Right atrium auricular region (tissue), 2 donors: Measurements from ENCODE around the gene ABCB7. TPM values are rescaled to one million over a fixed set of nuclear protein-coding genes. Genes with fewer than 3 reads are reported as not detected.
A peak's percentile ranks its signal among the peaks of the same experiment; 100 is the strongest.
"Not testable (repeated sequence)": the region's sequence is repeated elsewhere in the genome, so short reads cannot be mapped to it uniquely, and the experiment has no call there.

ENCODE experiments used
- DNase-seq: peaks from one replicate; pipeline ENCODE4 v3.0.0-alpha.2; 2019; ENCODE audit warnings: low spot score
- H3K27ac ChIP-seq, 2 donors: fragments of 200-600 bp; sonication (generic); 1 replicate in 1 of 2; 2 replicates in 1 of 2; pipeline ENCODE4 v1.5.1; 2016 to 2019
- H3K27me3 ChIP-seq, 2 donors: fragments of 200-600 bp; sonication (generic); one replicate each; pipeline versions ENCODE4 v1.5.1 to v1.6.0; 2017 to 2019
- H3K36me3 ChIP-seq: fragments of 200-600 bp; sonication (generic); one replicate; pipeline ENCODE4 v1.5.1; 2016
- H3K4me1 ChIP-seq, 2 donors: fragments of 200-600 bp; sonication (generic); one replicate each; pipeline versions ENCODE4 v1.5.1 to v1.6.0; 2017 to 2019
- H3K4me3 ChIP-seq, 2 donors: fragments of 200-600 bp; sonication (generic); 1 replicate in 1 of 2; 2 replicates in 1 of 2; pipeline ENCODE4 v1.5.1; 2017 to 2019; ENCODE audit warnings: mild to moderate bottlenecking in 1 of 2, moderate library complexity in 1 of 2
- H3K9me3 ChIP-seq, 2 donors: fragments of 200-600 bp; sonication (generic); one replicate each; pipeline ENCODE4 v1.5.1; 2019
- CTCF ChIP-seq, 2 donors: fragments of 200-600 bp; sonication (generic); IDR thresholded peaks; one replicate each; pipeline ENCODE4 v1.5.1; 2019; ENCODE audit warnings: antibody characterized with exemption in 2 of 2
- total RNA-seq, 2 donors: library from RNA; depleted of rRNA; stranded (reverse); fragments of >200 nt; gene quantifications; one replicate each; pipeline ENCODE4 v1.1.0, GENCODE V29; 2016

Gene ABCB7
- 10 to 100 TPM; 31.1 to 36.2 TPM for total RNA-seq

GRCh38 chrX:75155827-75156525, at the start of gene ABCB7:
ABCB7 (minus strand) TSS chrX:75156283; CDS start chrX:75156272, 11 bp downstream.
- Histone ChIP-seq H3K27me3 (no peaks in the 10 kb centered on the region), H3K4me3 (peak within 1 kb of the TSS; percentile 54 to 59), H3K27ac (peak within 1 kb of the TSS; percentile 76 to 81), H3K9me3 (no peaks in the 10 kb centered on the region), H3K4me1 (no peaks in the 10 kb centered on the region), H3K36me3 (no peaks in the 10 kb centered on the region)
- TF ChIP-seq CTCF (IDR thresholded peaks at IDR 0.05) = no peak
- DNase-seq = peak; percentile 61

DNA sequence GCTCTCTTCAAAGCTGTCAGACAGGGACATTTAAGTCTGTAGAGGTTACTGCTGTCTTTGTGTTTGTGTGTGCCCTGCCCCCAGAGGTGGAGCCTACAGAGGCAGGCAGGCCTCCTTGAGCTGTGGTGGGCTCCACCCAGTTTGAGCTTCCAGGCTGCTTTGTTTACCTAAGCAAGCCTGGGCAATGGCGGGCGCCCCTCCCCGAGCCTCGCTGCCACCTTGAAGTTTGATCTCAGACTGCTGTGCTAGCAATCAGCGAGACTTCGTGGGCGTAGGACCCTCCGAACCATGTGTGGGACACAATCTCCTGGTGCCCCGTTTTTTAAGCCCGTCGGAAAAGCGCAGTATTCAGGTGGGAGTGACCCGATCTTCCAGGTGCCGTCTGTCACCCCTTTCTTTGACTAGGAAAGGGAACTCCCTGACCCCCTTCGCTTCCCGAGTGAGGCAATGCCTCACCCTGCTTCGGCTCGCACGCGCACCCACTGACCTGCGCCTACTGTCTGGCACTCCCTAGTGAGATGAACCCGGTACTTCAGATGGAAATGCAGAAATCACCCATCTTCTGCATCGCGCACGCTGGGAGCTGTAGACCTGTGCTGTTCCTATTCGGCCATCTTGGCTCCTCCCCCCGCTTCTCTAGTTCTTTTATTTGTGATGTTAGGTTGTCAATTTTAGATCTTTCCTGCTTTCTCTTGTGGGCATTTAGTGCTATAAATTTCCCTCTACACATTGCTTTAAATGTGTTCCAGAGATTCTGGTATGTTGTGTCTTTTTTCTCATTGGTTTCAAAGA, 32.5 kb upstream of the ABCB7 start:
- H3K4me3 ChIP-seq, H3K27ac ChIP-seq, H3K27me3 ChIP-seq, H3K4me1 ChIP-seq, H3K36me3 ChIP-seq, H3K9me3 ChIP-seq, DNase-seq: not testable (repeated sequence)

- Histone ChIP-seq H3K4me3 (no peak overlapping the region), H3K36me3 (no peaks in the 10 kb centered on the region), H3K9me3 (no peaks in the 10 kb centered on the region), H3K27me3 (no peaks in the 10 kb centered on the region), H3K27ac (no peak overlapping the region), H3K4me1 (no peaks in the 10 kb centered on the region)
- no peak for DNase-seq
- no peak for TF ChIP-seq CTCF (IDR thresholded peaks at IDR 0.05)
Observed at GRCh38 chrX:75181721-75182120, 25.6 kb upstream of the ABCB7 start.

DNA sequence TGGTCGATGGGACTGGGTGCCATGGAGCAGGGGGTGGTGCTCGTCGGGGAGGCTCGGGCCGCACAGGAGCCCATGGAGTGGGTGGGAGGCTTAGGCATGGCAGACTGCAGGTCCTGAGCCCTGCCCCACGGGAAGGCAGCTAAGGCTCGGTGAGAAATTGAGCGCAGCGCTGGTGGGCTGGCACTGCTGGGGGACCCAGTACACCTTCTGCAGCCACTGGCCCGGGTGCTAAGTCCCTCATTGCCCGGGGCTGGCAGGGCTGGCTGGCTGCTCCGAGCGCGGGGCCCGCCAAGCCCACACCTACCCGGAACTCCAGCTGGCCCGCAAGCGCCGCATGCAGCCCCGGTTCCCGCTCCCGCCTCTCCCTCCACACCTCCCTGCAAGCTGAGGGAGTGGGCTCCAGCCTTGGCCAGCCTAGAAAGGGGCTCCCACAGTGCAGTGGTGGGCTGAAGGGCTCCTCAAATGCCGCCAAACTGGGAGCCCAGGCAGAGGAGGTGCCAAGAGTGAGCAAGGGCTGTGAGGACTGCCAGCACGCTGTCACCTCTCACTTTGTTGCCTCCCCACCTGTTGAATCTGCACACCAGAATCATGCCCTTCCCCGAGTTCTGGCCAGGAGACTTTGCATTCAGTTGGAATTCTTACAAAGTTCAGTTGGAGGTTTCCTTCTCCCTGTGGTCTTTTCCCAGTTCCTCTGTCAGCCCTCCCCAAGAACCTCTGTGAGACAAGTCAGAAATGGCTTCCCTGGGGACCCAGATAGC, 23.6 kb upstream of the ABCB7 start:
- H3K9me3 ChIP-seq, DNase-seq, H3K27ac ChIP-seq, H3K4me1 ChIP-seq, H3K36me3 ChIP-seq, H3K27me3 ChIP-seq, H3K4me3 ChIP-seq: not testable (repeated sequence)

GRCh38 chrX:75172257-75172890, 16.3 kb upstream of the ABCB7 start:
- not testable (repeated sequence) for H3K27me3 ChIP-seq, H3K36me3 ChIP-seq, H3K4me1 ChIP-seq, H3K27ac ChIP-seq, H3K9me3 ChIP-seq, DNase-seq, H3K4me3 ChIP-seq

GRCh38 chrX:75158054-75158453, 2.0 kb upstream of the ABCB7 start:
- Histone ChIP-seq H3K4me3 (no peak overlapping the region), H3K27me3 (no peaks in the 10 kb centered on the region), H3K27ac (no peak overlapping the region), H3K9me3 (no peaks in the 10 kb centered on the region), H3K36me3 (no peaks in the 10 kb centered on the region), H3K4me1 (no peaks in the 10 kb centered on the region)
- TF ChIP-seq CTCF (IDR thresholded peaks at IDR 0.05) = no peak
- DNase-seq = no peak

DNA sequence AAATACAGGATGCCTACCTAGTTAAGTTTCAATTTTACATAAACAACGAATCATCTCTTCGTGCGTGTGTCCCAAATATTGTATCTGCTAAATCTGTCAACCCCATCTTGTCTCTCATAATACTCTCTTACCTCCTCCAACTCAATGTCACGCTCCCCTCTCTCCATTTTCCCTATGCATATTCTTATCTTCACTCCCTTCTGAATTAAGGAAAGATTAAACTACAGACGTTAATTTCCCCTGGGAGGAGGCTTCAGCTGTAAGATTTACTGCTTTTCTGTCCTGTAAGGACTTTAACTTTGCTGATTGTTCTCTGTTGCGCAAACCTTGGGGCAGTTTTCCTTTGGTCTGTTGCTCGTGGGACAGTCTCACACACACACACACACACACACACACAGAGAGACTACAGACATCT, 455 bp upstream of the ABCB7 start:
- H3K4me1 ChIP-seq = no peaks in the 10 kb centered on the region
- H3K27ac ChIP-seq = peak overlapping the region; percentile 76 to 81
- no peak for TF ChIP-seq CTCF (IDR thresholded peaks at IDR 0.05)
- no peaks in the 10 kb centered on the region for H3K36me3 ChIP-seq
- H3K9me3 ChIP-seq = no peaks in the 10 kb centered on the region
- no peaks in the 10 kb centered on the region for H3K27me3 ChIP-seq
- peak overlapping the region; percentile 54 to 59 for H3K4me3 ChIP-seq
- no peak for DNase-seq
